ENCODE results near the gene TMEM45A.
"Not testable (repeated sequence)": the region's sequence is repeated elsewhere in the genome, so short reads cannot be mapped to it uniquely, and the experiment has no call there.

The TMEM45A gene

DNA sequence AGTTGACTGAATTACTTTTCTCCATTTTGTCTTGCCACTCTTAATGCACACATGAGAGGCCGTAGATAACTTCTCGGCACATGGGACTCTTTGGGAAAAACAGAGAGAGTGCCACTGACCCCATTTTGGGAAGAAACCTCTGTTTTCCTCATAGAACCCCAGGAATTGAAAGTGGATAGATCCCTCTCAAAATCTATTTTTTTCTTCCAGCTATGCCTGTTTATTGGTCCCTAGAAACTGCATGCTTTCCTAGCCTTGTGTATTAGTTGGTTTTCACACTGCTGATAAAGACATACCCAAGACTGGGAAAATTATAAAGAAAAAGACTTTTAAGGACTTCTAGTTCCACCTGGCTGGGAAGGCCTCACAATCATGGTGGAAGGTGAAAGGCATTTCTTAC lies 23.7 kb upstream of the TMEM45A start:
- TF ChIP-seq CTCF (IDR thresholded peaks at IDR 0.05) (no peak), ZFX (IDR thresholded peaks at IDR 0.05; ENCODE audit: borderline replicate concordance) (no peak)
- H3K27ac ChIP-seq = no peak overlapping the region

DNA sequence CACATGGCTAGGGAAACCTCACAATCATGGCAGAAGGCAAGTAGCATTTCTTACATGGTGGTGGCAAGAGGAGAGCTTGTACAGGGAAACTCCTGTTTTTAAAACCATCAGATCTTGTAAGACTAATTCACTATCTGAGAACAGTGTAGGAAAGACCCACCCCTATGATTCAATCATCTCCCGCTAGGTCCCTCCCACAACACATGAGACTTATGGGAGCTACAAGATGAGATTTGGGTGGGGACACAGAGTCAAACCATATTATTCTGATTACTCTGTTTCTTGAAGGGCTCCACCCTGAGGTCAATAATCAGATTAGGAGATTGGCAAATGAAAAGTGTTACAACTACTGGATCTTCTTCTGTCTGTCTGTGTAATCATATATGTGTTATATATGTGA lies 21.5 kb upstream of the TMEM45A start:
- no peak overlapping the region for H3K27ac ChIP-seq
- TF ChIP-seq CTCF (IDR thresholded peaks at IDR 0.05) (no peak), ZFX (IDR thresholded peaks at IDR 0.05; ENCODE audit: borderline replicate concordance) (no peak)

GRCh38 chr3:100471444-100471843 lies 21.0 kb upstream of the TMEM45A start:
- TF ChIP-seq ZFX (IDR thresholded peaks at IDR 0.05; ENCODE audit: borderline replicate concordance) (no peak), CTCF (IDR thresholded peaks at IDR 0.05) (no peak)
- H3K27ac ChIP-seq = no peak overlapping the region

DNA sequence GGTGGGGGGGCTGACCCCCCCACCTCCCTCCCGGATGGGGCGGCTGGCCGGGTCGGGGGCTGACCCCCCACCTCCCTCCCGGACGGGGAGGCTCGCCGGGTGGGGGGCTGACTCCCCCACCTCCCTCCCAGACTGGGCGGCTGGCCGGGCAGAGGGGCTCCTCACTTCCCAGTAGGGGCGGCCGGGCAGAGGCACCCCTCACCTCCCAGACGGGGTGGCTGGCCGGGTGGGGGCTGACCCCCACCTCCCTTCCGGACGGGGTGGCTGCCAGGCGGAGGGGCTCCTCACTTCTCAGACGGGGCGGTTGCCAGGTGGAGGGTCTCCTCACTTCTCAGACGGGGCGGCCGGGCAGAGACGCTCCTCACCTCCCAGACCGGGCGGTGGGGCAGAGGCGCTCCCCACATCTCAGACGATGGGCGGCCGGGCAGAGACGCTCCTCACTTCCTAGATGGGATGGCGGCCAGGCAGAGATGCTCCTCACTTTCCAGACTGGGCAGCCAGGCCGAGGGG lies 14.5 kb upstream of the TMEM45A start:
- H3K27ac ChIP-seq = not testable (repeated sequence)

GRCh38 chr3:100478521-100478920 lies 13.9 kb upstream of the TMEM45A start:
- not testable (repeated sequence) for H3K27ac ChIP-seq

DNA sequence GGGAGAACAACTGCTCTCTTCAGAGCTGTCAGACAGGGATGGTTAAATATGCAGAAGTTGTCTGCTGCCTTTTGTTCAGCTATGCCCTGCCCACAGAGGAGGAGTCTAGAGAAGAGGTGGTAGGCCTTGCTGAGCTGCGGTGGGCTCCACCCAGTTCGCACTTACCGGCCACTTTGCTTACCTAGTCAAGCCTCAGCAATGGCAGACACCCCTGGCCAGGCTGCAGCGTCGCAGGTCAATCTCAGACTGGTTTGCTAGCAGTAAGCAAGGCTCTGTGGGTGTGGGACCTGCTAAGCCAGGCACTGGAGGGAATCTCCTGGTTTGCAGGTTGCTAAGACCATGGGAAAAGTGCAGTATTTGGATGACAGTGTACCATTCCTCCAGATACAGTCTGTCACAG lies 12.3 kb upstream of the TMEM45A start:
- H3K27ac ChIP-seq = no peak overlapping the region
- TF ChIP-seq ZFX (IDR thresholded peaks at IDR 0.05; ENCODE audit: borderline replicate concordance) = no peak
- TF ChIP-seq CTCF (IDR thresholded peaks at IDR 0.05) = no peak

GRCh38 chr3:100482176-100482575 lies 10.2 kb upstream of the TMEM45A start:
- H3K27ac ChIP-seq = peak overlapping the region; percentile 79
- no peak for TF ChIP-seq ZFX (IDR thresholded peaks at IDR 0.05; ENCODE audit: borderline replicate concordance)
- TF ChIP-seq CTCF (IDR thresholded peaks at IDR 0.05) = no peak

DNA sequence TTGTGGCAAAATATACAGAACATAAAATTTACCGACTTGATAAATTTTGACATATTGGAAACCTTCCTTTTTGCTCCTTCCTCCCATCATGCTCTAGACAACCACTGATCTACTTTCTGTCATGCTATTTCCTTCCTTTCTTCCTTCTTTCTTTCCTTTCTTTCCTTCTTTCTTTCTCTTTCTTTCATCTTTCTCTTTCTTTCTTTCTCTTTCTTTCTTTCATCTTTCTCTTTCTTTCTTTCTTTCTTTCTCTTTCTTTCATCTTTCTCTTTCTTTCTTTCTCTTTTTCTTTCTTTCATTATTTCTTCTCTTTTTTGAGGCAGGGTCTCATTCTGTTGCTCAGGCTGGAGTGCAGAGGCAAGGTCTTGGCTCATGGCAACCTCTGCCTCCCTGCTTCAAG lies 8.9 kb upstream of the TMEM45A start:
- TF ChIP-seq CTCF (IDR thresholded peaks at IDR 0.05) (no peak), ZFX (IDR thresholded peaks at IDR 0.05; ENCODE audit: borderline replicate concordance) (no peak)
- H3K27ac ChIP-seq = peak overlapping the region; percentile 79
